ENCODE measurements around the gene COL5A1. TPM values are rescaled to one million over a fixed set of nuclear protein-coding genes. Genes with fewer than 3 reads are reported as not detected.
"Not testable (repeated sequence)": the region's sequence is repeated elsewhere in the genome, so short reads cannot be mapped to it uniquely, and the experiment has no call there.

COL5A1 gene
- total RNA-seq, 1 donor from 2014 or later, result 42.6 TPM

GRCh38 chr9:134707731-134708671 is 66.4 kb downstream of the COL5A1 start:
- DNase-seq (ENCODE audit: low spot score), result no peak

- DNase-seq (ENCODE audit: low spot score), result no peak
These were observed 67.1 kb downstream of the COL5A1 start for GRCh38 chr9:134708672-134709038.

- no peak for DNase-seq (ENCODE audit: low spot score)
These were observed 68.1 kb downstream of the COL5A1 start for GRCh38 chr9:134709512-134710270.

GRCh38 chr9:134710271-134710540 is 68.6 kb downstream of the COL5A1 start:
- DNase-seq (ENCODE audit: low spot score), result no peak

GRCh38 chr9:134710901-134711300 is 69.3 kb downstream of the COL5A1 start:
- DNase-seq (ENCODE audit: low spot score), result no peak

GRCh38 chr9:134712243-134712642 is 70.6 kb downstream of the COL5A1 start:
- DNase-seq (ENCODE audit: low spot score), result no peak

GRCh38 chr9:134712926-134713325 is 71.3 kb downstream of the COL5A1 start:
- no peak for DNase-seq (ENCODE audit: low spot score)

- DNase-seq (ENCODE audit: low spot score), result not testable (repeated sequence)
These were observed 73.9 kb downstream of the COL5A1 start for GRCh38 chr9:134715536-134715935.

- DNase-seq (ENCODE audit: low spot score), result no peak
These were observed 74.5 kb downstream of the COL5A1 start for GRCh38 chr9:134716067-134716466.

- no peak for DNase-seq (ENCODE audit: low spot score)
These were observed 75.5 kb downstream of the COL5A1 start for GRCh38 chr9:134717056-134717455.

- no peak for DNase-seq (ENCODE audit: low spot score)
These were observed 76.5 kb downstream of the COL5A1 start for GRCh38 chr9:134717924-134718645.

- DNase-seq (ENCODE audit: low spot score), result no peak
These were observed 77.7 kb downstream of the COL5A1 start for GRCh38 chr9:134719331-134719730.

- no peak for DNase-seq (ENCODE audit: low spot score)
These were observed 78.6 kb downstream of the COL5A1 start for GRCh38 chr9:134720136-134720753.

- DNase-seq (ENCODE audit: low spot score), result no peak
These were observed 79.2 kb downstream of the COL5A1 start for GRCh38 chr9:134720796-134721195.

GRCh38 chr9:134721344-134721743 is 79.7 kb downstream of the COL5A1 start:
- DNase-seq (ENCODE audit: low spot score), result no peak

GRCh38 chr9:134722120-134722701 is 80.6 kb downstream of the COL5A1 start:
- no peak for DNase-seq (ENCODE audit: low spot score)

- DNase-seq (ENCODE audit: low spot score), result no peak
These were observed 81.4 kb downstream of the COL5A1 start for GRCh38 chr9:134723037-134723436.

GRCh38 chr9:134723491-134724190 is 82.0 kb downstream of the COL5A1 start:
- no peak for DNase-seq (ENCODE audit: low spot score)

GRCh38 chr9:134724202-134724911 is 82.8 kb downstream of the COL5A1 start:
- DNase-seq (ENCODE audit: low spot score), result no peak

GRCh38 chr9:134724912-134725604 is 83.5 kb downstream of the COL5A1 start:
- no peak for DNase-seq (ENCODE audit: low spot score)

All from mucosa of gallbladder (tissue), 1 donor.